NCI-H69 (cell line): ENCODE measurements around the gene DISC1.
"Not testable (repeated sequence)": the region's sequence is repeated elsewhere in the genome, so short reads cannot be mapped to it uniquely, and the experiment has no call there.

ENCODE experiments used
- DNase-seq: peaks from one replicate; lab custom pipeline; 2025; lab: John Stamatoyannopoulos, UW

Gene DISC1

GRCh38 chr1:231728987-231729386 lies 102.4 kb downstream of the DISC1 start:
- not testable (repeated sequence) for DNase-seq

- DNase-seq, result no peak
These were observed 103.0 kb downstream of the DISC1 start for GRCh38 chr1:231729544-231729943.

GRCh38 chr1:231731268-231731667 lies 104.7 kb downstream of the DISC1 start:
- DNase-seq, result peak; percentile 34

GRCh38 chr1:231733063-231733462 lies 106.5 kb downstream of the DISC1 start:
- DNase-seq, result no peak

- DNase-seq, result no peak
These were observed 107.1 kb downstream of the DISC1 start for GRCh38 chr1:231733672-231734071.

- no peak for DNase-seq
These were observed 107.8 kb downstream of the DISC1 start for GRCh38 chr1:231734417-231734816.

GRCh38 chr1:231735411-231735810 lies 108.8 kb downstream of the DISC1 start:
- no peak for DNase-seq

- no peak for DNase-seq
These were observed 109.4 kb downstream of the DISC1 start for GRCh38 chr1:231735941-231736340.

- DNase-seq, result no peak
These were observed 109.9 kb downstream of the DISC1 start for GRCh38 chr1:231736464-231736863.

GRCh38 chr1:231738554-231738953 lies 112.0 kb downstream of the DISC1 start:
- DNase-seq, result no peak

GRCh38 chr1:231743966-231744365 lies 117.4 kb downstream of the DISC1 start:
- no peak for DNase-seq

- DNase-seq, result peak; percentile 58
These were observed 122.3 kb downstream of the DISC1 start for GRCh38 chr1:231748760-231749415.

GRCh38 chr1:231750296-231750695 lies 123.7 kb downstream of the DISC1 start:
- DNase-seq, result no peak

- no peak for DNase-seq
These were observed 124.3 kb downstream of the DISC1 start for GRCh38 chr1:231750818-231751362.

- no peak for DNase-seq
These were observed 124.8 kb downstream of the DISC1 start for GRCh38 chr1:231751415-231751814.

- no peak for DNase-seq
These were observed 126.7 kb downstream of the DISC1 start for GRCh38 chr1:231753313-231753712.

GRCh38 chr1:231757101-231757404 lies 130.5 kb downstream of the DISC1 start:
- no peak for DNase-seq

- DNase-seq, result no peak
These were observed 131.2 kb downstream of the DISC1 start for GRCh38 chr1:231757759-231758158.

- DNase-seq, result no peak
These were observed 134.7 kb downstream of the DISC1 start for GRCh38 chr1:231761252-231761651.

GRCh38 chr1:231761747-231762541 lies 135.4 kb downstream of the DISC1 start:
- DNase-seq, result no peak

GRCh38 chr1:231763456-231763855 lies 136.9 kb downstream of the DISC1 start:
- no peak for DNase-seq

- not testable (repeated sequence) for DNase-seq
These were observed 139.2 kb downstream of the DISC1 start for GRCh38 chr1:231765825-231766224.

- no peak for DNase-seq
These were observed 140.9 kb downstream of the DISC1 start for GRCh38 chr1:231767471-231767870.
